Brain pericyte (primary cell): ENCODE results near the gene GPC5.
"Not testable (repeated sequence)": the region's sequence is repeated elsewhere in the genome, so short reads cannot be mapped to it uniquely, and the experiment has no call there.

Source experiments
- DNase-seq: peaks from one replicate; pipeline ENCODE4 v3.0.0-alpha.2; 2012; ENCODE audit warnings: low read depth, low spot score

GPC5 gene

GRCh38 chr13:92452840-92453239 is 1054.4 kb downstream of the GPC5 start:
- no peak for DNase-seq

GRCh38 chr13:92459306-92459705 is 1060.9 kb downstream of the GPC5 start:
- DNase-seq, result no peak

GRCh38 chr13:92460479-92460878 is 1062.1 kb downstream of the GPC5 start:
- DNase-seq, result no peak

GRCh38 chr13:92461402-92461801 is 1063.0 kb downstream of the GPC5 start:
- DNase-seq, result no peak

- DNase-seq, result no peak
These were observed 1063.4 kb downstream of the GPC5 start for GRCh38 chr13:92461831-92462230.

GRCh38 chr13:92463134-92463533 is 1064.7 kb downstream of the GPC5 start:
- DNase-seq, result no peak

- no peak for DNase-seq
These were observed 1075.5 kb downstream of the GPC5 start for GRCh38 chr13:92473765-92474475.

- DNase-seq, result no peak
These were observed 1082.0 kb downstream of the GPC5 start for GRCh38 chr13:92480387-92480786.

- DNase-seq, result not testable (repeated sequence)
These were observed 1084.4 kb downstream of the GPC5 start for GRCh38 chr13:92482790-92483189.

- no peak for DNase-seq
These were observed 1085.5 kb downstream of the GPC5 start for GRCh38 chr13:92483894-92484293.

- no peak for DNase-seq
These were observed 1088.8 kb downstream of the GPC5 start for GRCh38 chr13:92487238-92487637.

- DNase-seq, result no peak
These were observed 1089.9 kb downstream of the GPC5 start for GRCh38 chr13:92488249-92488852.

- DNase-seq, result no peak
These were observed 1093.4 kb downstream of the GPC5 start for GRCh38 chr13:92491839-92492238.

- no peak for DNase-seq
These were observed 1096.5 kb downstream of the GPC5 start for GRCh38 chr13:92494915-92495314.

- DNase-seq, result no peak
These were observed 1101.8 kb downstream of the GPC5 start for GRCh38 chr13:92500192-92500591.

GRCh38 chr13:92510416-92510815 is 1112.0 kb downstream of the GPC5 start:
- no peak for DNase-seq

- no peak for DNase-seq
These were observed 1114.4 kb downstream of the GPC5 start for GRCh38 chr13:92512852-92513251.

GRCh38 chr13:92513672-92514071 is 1115.3 kb downstream of the GPC5 start:
- no peak for DNase-seq

- DNase-seq, result no peak
These were observed 1116.2 kb downstream of the GPC5 start for GRCh38 chr13:92514420-92515125.

GRCh38 chr13:92516878-92517277 is 1118.5 kb downstream of the GPC5 start:
- not testable (repeated sequence) for DNase-seq

GRCh38 chr13:92518622-92519021 is 1120.2 kb downstream of the GPC5 start:
- DNase-seq, result not testable (repeated sequence)

- DNase-seq, result no peak
These were observed 1131.9 kb downstream of the GPC5 start for GRCh38 chr13:92530364-92530763.
